Spinal cord (tissue), 10 donors: ENCODE measurements around the gene LGALS14. TPM values are rescaled to one million over a fixed set of nuclear protein-coding genes. Genes with fewer than 3 reads are reported as not detected.

Experiments used
- DNase-seq, 6 donors: peaks; one replicate each; pipeline versions ENCODE4 v3.0.0 to v3.0.0-alpha.2; 2013 to 2015; ENCODE audit warnings: low spot score in 6 of 6, low read depth in 4 of 6
- H3K27ac ChIP-seq: one replicate; pipeline ENCODE4 v1.5.1; 2013; ENCODE audit warnings: low read depth, low read length, control low read depth
- H3K27me3 ChIP-seq: one replicate; pipeline ENCODE4 v1.6.1; 2013; ENCODE audit warnings: low read length; ENCODE audit not compliant: control insufficient read depth, insufficient read depth
- H3K36me3 ChIP-seq: one replicate; pipeline ENCODE4 v1.6.1; 2013; ENCODE audit warnings: low read length; ENCODE audit not compliant: control insufficient read depth, insufficient read depth
- H3K4me1 ChIP-seq: one replicate; pipeline ENCODE4 v1.6.1; 2013; ENCODE audit warnings: low read length; ENCODE audit not compliant: control insufficient read depth, insufficient read depth
- H3K4me3 ChIP-seq: one replicate; pipeline ENCODE4 v1.5.1; 2013; ENCODE audit warnings: low read depth, low read length, control low read depth
- H3K9me3 ChIP-seq: one replicate; pipeline ENCODE4 v1.6.1; 2013; ENCODE audit warnings: low read length; ENCODE audit not compliant: control insufficient read depth, insufficient read depth
- WGBS: methylation state at CpG from one replicate; pipeline ENCODE4 v1.1.5; 2013; ENCODE audit warnings: missing lambda C conversion rate; ENCODE audit not compliant: insufficient coverage; 5-methylcytosine and 5-hydroxymethylcytosine counted together
- polyA plus RNA-seq, 2 donors: library from polyadenylated mRNA; unstranded; fragments of 120-200 nt; gene quantifications; one replicate each; pipeline ENCODE4 v1.2.1, GENCODE V29; 2013; ENCODE audit not compliant: insufficient read length in 2 of 2
- small RNA-seq: library from RNA; depleted of rRNA; stranded (forward); fragments of <200 nt; gene quantifications from one replicate; pipeline ENCODE3, GENCODE V24; 2014; ENCODE audit warnings: low replicate concordance
- total RNA-seq, 2 donors: library from RNA; depleted of rRNA in 1 of 2; stranded (reverse); fragments of 120-200 nt in 1 of 2; fragments of >200 nt in 1 of 2; gene quantifications; one replicate each; pipeline versions ENCODE4 v1.2.3 to v1.2.4, GENCODE V29; 2013 to 2014
- donor health status: healthy.

LGALS14 gene
- total and polyA plus RNA-seq, 4 donors: 0.28 to 0.57 (median 0.35) TPM; not detected in 1

DNA sequence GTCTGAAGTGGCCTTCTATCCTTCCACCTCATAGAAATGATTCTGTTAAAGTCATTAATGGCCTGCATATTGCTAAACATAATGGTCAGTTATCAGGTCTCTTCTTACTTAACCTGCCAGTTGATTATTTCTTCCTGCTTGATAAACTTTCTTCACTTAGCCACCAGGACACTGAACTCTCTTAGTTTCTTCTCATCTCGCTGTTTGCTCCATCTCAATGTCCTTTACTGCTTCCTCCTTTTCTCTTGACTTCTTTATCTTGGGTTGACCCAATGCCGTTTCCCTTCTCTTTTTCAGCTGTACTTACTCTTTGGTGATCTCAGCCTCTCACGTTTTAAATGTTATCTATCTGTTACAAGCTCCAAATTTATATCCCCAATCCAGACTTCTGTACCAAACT lies 50.7 kb downstream of the LGALS14 start:
- WGBS: 53% methylated on average over 3 of the region's 3 CpGs
- Histone ChIP-seq H3K9me3 (no peaks in the 10 kb centered on the region), H3K4me3 (no peak overlapping the region), H3K27me3 (peaks cover 3% of the 10 kb centered on the region), H3K27ac (no peak overlapping the region), H3K4me1 (no peaks in the 10 kb centered on the region), H3K36me3 (no peaks in the 10 kb centered on the region)
- DNase-seq: no peak

Small RNAs within 50 kb of the gene (small RNA-seq; reads per million reads assigned to genes)
- gene RPS29P27: not detected

Other genes starting within 250 kb of the LGALS14 start
- 10 to 100 TPM; 48.4 to 59.5 TPM for gene TIMM50, start 223.6 kb upstream of the LGALS14 start, total RNA-seq
- gene TIMM50, start 223.6 kb upstream of the LGALS14 start, polyA plus RNA-seq: 100 to 1,000 TPM in 1 of 2 donors, 10 to 100 TPM in 1; 95.5 to 118 TPM
- gene DLL3, start 205.5 kb upstream of the LGALS14 start, total RNA-seq: 10 to 100 TPM in 1 of 2 donors, 1 to 10 TPM in 1; 8.3 to 16.8 TPM
- 10 to 100 TPM; 46.3 to 56.0 TPM for gene DLL3, start 205.5 kb upstream of the LGALS14 start, polyA plus RNA-seq
- 1 to 10 TPM in 1 of 2 donors, not detected in 1; 1.7 TPM for gene SELENOV, start 189.3 kb upstream of the LGALS14 start, total RNA-seq
- gene SELENOV, start 189.3 kb upstream of the LGALS14 start, polyA plus RNA-seq: under 1 TPM; 0.54 to 0.77 TPM
- 10 to 100 TPM; 10.5 to 15.6 TPM for gene EID2B, start 171.6 kb upstream of the LGALS14 start, total RNA-seq
- 10 to 100 TPM; 17.6 to 20.2 TPM for gene EID2B, start 171.6 kb upstream of the LGALS14 start, polyA plus RNA-seq
- 10 to 100 TPM; 15.8 to 17.1 TPM for gene EID2, start 164.3 kb upstream of the LGALS14 start, total RNA-seq
- 10 to 100 TPM; 38.8 to 42.0 TPM for gene EID2, start 164.3 kb upstream of the LGALS14 start, polyA plus RNA-seq
- under 1 TPM in 1 of 2 donors, not detected in 1; 0.28 TPM for gene LGALS13, start 102.0 kb upstream of the LGALS14 start, total RNA-seq
- under 1 TPM in 1 of 2 donors, not detected in 1; 0.65 TPM for gene LGALS13, start 102.0 kb upstream of the LGALS14 start, polyA plus RNA-seq
- gene LGALS16, start 48.6 kb upstream of the LGALS14 start, total RNA-seq: not detected
- gene LGALS16, start 48.6 kb upstream of the LGALS14 start, polyA plus RNA-seq: under 1 TPM; 0.69 to 0.70 TPM
- gene CLC, start 33.5 kb downstream of the LGALS14 start, total RNA-seq: 1 to 10 TPM; 1.2 to 8.4 TPM
- gene CLC, start 33.5 kb downstream of the LGALS14 start, polyA plus RNA-seq: under 1 TPM; 0.51 to 0.82 TPM
- gene LEUTX, start 74.4 kb downstream of the LGALS14 start, total RNA-seq: not detected
- gene LEUTX, start 74.4 kb downstream of the LGALS14 start, polyA plus RNA-seq: not detected
- 10 to 100 TPM; 12.6 to 16.6 TPM for gene DYRK1B, start 129.7 kb downstream of the LGALS14 start, total RNA-seq
- gene DYRK1B, start 129.7 kb downstream of the LGALS14 start, polyA plus RNA-seq: 10 to 100 TPM; 32.9 to 38.4 TPM
- gene FBL, start 141.9 kb downstream of the LGALS14 start, total RNA-seq: 100 to 1,000 TPM in 1 of 2 donors, 10 to 100 TPM in 1; 98.0 to 141 TPM
- 100 to 1,000 TPM; 122 to 148 TPM for gene FBL, start 141.9 kb downstream of the LGALS14 start, polyA plus RNA-seq
- 1 to 10 TPM; 2.9 to 3.7 TPM for gene FCGBP, start 230.2 kb downstream of the LGALS14 start, total RNA-seq
- gene FCGBP, start 230.2 kb downstream of the LGALS14 start, polyA plus RNA-seq: 1 to 10 TPM; 2.0 to 2.3 TPM